Colon (tissue), 2 donors: ENCODE data around the gene TEX47.

Experiments used
- FAIRE-seq: peaks from 2 replicates; lab custom pipeline; 2012; peaks lifted over from hg19 to GRCh38; lab: Jason Lieb, UNC
- donor health status: control.
- donor health status: control.

The TEX47 gene

DNA sequence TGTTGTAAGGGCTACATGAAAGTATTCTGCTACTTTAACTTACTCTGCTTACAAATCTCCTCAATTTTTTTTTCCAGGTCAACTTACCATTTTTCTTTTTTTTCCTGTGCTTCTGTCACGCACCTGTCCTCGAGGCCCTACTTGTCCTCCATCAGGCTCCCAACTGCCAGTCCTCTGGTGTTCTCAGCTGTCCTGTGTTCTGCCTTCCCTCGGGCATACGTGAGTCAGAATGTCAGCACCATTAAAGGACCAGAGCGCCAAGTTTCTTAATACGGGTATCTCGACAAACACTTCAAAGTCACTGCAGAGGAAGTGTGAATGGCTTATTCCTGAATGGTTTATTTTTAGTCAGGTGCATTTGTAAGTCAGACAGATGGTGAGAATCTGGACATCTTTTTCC, at the start of gene TEX47:
TSS of gene TEX47 (minus strand) at position 185 of the 400 bp plus-strand sequence. CDS start 795 bp downstream, outside the sequence.
- FAIRE-seq = no peak

DNA sequence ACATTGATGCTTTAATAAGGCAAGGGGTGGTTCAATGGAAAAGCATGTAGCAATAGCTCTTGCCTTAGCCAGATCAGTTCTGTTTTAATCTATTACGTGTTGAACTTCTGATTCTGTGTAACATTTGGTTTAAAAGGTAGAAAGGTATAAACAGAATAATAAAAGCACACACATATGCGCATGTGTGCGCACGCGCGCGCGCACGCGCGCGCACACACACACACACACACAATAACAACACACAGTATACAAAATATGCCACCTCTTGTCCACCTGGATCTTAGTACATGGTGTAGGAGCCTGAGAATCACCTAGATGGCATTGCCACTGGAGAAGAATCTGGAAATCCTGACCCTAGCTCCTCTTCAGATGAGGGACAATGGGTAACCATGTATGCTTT, 49.6 kb upstream of the TEX47 start:
- no peak for FAIRE-seq

DNA sequence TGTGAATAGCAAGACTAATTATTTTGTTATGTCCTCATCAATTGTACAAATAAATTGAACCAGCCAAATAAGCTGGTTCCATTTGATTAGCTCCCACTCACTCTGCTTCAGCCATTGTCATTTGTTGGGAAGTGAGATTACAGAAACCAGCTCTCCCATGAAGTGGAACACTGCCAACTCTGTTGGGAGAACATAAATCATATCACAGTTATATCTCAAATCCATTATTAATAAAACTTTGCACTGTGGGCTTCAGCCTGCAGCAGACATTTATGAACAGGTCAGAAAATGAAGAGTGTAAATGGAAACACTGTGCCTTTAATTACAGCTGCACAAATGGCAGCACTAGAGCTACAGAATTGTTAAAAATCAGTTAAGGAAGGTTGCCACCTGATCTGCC, 46.7 kb upstream of the TEX47 start:
- FAIRE-seq = no peak

DNA sequence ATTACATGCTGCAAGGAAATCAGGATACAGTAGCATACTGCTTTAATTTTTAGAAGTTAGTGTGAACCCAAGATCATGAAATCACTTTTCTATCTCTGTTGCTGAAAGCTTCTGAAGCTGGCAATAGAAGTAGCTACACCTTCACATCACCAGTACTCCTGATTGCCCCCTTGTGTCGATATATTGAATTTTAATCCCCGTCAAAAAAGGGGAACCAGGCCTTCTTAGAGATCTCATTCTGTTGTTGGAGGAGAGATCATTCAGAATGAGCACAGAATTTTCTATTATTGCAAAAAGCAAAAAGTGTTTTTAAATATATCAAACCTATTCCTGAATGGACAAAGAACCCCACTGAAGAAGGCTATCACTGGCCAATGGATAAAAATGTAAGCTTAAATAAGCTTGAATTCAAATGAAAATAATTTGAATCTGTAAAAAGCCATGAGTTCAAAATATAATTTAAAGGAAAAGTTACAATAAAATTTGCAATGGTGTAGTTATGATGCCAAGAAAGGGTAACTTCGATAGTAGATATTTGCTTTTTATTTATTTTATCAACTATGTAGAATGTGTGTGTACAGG, 39.7 kb upstream of the TEX47 start:
- no peak for FAIRE-seq

DNA sequence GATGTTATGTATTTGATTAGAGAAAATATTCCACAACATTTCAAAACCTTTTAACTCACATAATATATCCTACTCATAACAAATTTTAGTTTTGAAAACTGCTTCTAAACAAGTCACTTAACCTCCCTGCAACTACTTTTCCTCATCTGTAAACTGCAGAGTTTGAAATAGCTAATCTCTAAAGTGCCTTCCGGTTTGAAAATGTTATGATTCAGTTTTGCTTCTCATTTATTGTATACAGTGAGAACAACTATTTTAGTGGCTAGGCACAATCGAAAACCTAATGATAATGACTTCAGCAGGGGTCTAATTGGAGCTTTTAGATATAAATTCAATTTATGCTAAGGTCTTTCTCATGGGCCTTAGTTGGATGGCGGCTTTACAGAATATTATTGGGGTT, 30.7 kb upstream of the TEX47 start:
- FAIRE-seq = no peak

DNA sequence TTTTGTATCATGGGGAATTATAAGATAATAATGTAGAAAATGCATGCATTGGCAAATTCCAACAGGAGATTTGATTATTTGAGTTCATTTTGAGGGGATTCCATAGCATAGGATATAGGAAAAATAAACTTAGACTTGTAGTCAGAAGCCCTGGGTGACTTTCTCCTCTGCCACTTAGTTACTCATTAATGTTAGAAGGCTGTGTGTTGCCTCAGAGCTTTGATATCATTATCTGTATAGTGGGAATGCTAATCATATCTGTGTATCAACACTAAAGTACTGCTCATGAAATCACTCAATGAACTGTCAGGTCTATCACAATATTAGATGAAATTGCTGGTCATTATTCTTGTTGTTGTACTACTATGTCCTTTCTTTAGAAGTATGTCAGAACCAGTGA, 23.0 kb upstream of the TEX47 start:
- FAIRE-seq = no peak

DNA sequence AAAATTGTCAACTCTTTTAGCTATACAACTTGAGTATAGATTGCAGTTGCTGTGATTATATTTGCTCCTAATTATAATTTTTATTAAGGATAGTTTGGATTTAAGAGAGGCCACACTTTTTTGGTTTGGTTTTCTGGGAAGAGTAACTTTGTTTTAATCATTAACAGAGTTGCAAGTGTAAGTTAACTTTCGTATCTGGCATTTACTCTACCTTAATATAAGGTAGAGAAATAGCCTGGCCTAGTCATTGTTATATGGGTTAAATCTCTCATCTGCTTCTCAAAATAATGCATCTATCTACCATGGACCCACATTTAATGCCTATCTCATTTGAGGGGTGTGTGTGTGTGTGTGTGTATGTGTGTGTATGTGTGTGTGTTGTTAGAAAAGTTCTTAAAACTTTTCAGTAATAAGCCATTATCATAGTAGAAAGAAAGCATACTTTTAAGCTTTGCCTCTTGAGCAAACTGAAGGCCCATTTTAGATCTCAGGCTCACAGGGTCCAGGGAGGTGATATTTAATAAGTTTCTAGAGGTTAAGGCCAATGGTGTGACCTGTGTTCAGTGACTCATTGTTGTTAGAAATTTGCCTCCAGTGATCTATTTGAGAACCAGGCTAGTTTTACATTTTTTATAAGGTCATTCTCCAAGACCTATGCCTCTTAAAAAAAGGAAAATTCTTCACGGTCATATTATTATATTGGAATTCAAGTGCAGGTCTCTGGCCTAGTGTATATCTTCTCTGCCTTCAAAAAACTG, 10.9 kb upstream of the TEX47 start:
- FAIRE-seq = no peak

DNA sequence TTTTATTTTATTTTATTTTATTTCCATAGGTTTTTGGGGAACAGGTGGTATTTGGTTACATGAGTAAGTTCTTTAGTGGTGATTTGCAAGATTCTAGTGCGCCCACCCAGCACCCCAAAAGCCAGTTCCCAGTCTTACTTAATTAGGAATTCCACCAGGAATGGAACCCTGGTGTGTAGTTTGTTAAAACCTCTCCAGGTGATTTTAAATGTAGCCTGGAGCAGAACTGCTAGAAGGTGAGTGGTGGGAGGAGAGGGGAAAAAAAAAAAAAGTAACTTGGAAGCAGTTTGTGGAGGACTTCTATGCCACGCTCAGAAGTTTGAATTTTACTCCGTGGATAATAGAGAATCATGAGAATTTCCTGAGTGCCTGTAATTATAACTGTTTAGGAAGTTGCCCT, 5.5 kb upstream of the TEX47 start:
- no peak for FAIRE-seq

DNA sequence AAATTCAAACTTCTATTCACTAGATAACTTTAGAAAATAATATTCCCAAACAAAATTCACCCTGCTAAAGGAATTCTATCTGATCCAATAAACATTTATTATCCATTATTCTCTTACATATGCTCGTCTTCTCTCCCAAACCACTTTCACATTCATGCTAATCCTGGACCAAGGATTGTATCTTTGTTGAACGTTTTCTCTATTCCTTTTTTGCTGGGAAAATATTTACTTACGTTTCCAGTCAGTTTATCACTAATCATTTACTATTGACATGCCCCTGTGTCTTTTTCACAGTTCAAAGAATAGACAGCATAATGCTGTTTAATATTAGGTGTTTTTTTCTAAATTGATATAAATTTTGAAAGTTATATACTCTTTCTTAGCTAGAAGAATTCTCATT, 3.2 kb downstream of the TEX47 start:
- FAIRE-seq = no peak

DNA sequence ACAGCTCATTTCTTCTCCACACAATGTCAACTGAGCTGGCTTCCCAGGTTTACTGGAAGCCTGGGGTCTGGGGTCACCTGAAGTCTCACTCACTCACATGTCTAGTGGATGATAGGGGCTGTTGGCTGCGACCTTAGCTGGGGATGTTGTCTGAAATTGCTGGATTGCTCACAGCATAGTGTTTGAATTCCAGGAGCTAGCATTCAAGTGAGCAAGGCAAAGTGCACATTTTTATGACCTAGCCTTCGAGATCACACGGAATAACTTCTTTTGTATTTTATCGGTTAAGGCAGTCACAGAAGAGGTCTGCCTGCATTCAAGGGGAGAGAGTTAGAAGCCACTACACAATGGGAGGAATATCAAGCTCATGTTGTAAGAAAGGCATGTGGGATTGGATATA, 3.6 kb downstream of the TEX47 start:
- FAIRE-seq = no peak

DNA sequence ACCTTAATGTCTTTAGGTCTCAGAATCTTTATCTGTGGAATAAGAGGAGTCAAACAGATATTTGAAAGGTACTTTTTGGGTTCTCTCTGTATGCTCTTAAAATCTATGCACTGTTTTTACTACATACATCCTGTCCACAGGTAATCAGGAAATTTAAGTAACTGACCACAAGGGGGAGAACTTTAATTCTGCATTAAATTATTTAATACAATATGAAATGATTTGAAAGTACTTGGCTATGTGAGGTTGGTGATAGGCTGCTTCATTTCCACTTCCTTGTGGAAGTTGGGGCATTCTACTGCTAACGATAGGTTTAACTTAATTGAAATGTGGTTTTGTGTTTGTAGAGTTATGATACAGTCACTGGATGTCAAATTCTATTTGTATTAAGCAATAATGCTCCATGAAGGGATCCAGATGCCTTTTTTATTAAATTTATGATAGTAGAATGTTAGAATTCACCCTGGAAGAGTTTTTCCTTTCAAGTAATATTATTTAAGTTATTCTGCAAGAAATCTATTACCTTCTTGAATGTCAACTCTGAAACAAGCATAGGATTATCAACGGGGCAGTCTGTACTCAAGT, 6.0 kb downstream of the TEX47 start:
- no peak for FAIRE-seq

DNA sequence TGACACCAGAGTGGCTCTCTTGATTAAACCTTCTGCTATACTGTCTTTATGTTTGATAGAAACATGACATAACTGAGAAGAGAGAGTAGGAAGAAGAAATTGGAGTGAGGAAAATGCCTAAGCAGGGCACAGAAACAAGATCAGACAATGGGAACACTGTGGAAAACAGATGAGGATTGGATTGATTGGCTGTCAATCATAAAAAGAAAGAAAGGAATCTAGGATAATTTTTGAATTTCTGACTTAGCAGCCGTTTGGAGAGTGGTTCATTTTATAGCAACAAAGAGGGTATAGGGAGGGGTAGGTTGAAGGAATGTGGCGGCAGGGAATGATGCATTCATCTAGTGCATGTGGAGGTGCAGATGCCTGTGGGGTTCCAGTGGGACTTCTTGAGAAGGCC, 7.8 kb downstream of the TEX47 start:
- FAIRE-seq = no peak

DNA sequence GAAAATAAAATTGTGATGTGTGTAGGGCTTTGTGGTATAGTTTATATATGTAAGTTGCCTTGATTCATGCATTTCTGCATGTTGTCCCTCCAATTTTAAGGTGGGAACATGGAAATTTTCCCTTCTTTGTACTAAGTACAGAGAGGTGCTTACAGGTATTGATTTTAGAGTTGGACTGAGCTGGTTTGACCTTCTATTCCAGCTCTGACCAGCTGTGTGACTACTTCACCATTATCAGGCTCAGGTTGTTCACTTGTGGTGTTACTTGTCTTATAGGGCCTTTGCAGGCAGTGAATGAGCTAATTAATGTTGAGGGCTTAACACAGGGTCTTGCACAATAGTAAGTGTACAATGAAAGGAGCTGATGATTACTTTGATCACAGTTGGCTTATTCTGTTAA, 19.7 kb downstream of the TEX47 start:
- FAIRE-seq = no peak

DNA sequence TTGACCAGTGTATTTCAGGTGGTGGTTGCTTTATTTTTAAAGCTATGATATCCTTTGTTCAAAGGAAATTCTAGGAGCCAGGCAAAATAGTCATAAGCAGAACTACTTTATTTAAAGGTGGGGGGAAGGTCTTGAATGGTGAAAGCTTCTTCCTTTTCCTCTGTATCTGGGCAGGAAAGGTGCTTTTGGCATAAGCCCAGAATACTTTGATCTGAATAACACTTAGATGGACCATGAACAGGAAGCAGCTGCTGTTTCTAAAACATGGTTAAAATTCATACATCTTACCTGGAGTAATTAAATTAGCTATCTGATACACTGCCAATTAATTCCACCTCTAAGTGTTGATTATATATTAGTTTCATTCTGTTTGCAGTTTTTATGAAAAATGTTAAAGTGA, 22.8 kb downstream of the TEX47 start:
- FAIRE-seq = no peak

DNA sequence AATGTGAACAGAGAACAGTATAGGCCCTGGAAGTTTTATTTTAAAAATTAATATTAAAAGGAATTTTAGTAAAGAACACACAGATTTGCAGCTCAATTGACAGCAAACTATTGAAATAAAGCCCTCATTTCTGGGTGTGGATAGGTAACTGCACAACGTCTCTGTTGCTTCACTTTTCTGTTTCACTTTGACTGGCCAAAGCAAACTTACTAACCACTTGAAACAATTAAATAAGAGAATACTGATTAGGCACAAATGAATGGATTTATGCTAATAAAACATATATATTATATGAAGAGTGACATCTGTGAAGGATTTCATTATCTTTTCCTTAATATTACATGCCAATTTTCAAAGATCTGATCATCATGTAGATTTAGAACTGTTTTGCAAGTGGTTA, 24.1 kb downstream of the TEX47 start:
- FAIRE-seq = no peak

DNA sequence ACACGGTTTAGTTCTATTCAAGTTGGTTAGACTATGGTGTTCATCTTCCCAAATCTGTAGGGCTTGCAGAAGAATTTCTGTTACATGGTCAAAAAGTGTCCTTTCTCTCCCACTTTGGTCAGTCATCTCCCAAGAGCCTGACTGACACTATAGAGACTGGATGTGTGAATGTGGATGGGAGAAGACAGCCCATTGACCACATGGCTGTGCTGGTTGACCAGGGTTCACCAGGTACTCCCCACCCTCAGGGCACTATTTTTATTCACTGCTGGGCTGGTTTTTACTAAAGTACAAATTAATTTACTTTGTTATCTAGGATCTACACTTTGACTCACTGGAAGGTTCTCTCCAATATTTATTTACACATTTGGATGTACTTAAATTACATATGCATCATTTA, 33.8 kb downstream of the TEX47 start:
- no peak for FAIRE-seq

DNA sequence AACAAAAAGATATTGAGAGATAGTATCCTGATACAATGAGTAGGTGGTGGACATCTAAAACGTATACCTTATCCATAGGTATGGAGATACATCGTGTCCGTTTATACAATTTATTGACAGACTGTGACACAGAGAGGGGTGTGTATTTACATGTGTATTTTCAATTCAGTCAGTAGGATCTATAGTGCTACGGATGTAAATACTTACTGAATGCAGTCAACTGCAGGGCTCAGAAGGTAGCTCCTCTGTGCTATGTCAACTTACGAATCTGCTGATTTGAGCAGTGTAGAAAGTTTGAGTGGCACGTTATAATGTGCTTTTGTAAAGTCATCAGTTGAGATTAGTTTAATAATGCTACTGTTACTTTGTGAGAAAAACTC, 35.4 kb downstream of the TEX47 start:
- FAIRE-seq = no peak

DNA sequence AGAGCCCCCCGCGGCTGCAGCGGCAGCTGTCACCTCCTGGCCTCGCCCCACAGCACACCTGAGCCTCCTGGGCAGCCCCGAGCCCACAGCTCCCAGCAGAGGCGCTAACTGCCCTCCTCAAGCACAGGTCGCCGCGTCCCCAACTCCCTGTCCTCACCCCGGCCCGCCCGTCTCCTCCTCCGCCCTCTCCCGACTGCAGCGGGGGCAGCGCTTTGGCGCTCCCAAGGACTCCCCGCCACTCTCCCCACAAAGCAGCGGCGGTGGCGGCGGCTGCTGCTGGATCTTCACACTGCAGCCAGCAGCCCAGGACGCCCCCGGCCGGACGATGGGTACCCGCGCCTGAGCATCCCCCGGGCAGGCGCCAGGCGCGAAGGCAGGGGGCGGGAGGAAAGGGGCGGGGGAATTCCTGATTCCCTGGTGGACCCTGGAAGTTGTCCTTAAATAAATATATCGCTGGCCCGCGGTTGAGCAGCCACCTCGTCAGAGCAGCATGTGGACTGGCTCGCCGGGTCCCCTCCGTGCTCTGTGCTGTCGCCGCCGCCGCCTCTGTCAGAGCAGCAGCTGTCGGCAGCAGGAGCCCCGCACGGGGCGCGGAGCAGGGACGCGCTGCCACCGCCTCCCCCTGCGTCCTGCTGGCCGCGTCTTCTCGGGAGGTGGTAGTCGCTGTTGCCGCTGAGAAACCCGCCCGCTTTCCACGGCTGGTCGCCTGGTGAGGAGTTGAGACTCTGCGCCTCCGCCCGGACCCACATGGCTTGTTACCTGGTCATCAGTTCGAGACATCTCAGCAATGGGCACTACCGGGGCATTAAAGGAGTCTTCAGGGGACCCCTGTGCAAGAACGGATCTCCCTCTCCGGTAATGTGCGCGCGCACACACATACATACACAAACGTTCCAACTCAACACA, 36.1 kb downstream of the TEX47 start, which contains the start of gene ZNF804B:
TSS of gene ZNF804B (plus strand) at position 471 of the 906 bp plus-strand sequence. CDS start at position 748, 277 bp downstream.
- FAIRE-seq = no peak

DNA sequence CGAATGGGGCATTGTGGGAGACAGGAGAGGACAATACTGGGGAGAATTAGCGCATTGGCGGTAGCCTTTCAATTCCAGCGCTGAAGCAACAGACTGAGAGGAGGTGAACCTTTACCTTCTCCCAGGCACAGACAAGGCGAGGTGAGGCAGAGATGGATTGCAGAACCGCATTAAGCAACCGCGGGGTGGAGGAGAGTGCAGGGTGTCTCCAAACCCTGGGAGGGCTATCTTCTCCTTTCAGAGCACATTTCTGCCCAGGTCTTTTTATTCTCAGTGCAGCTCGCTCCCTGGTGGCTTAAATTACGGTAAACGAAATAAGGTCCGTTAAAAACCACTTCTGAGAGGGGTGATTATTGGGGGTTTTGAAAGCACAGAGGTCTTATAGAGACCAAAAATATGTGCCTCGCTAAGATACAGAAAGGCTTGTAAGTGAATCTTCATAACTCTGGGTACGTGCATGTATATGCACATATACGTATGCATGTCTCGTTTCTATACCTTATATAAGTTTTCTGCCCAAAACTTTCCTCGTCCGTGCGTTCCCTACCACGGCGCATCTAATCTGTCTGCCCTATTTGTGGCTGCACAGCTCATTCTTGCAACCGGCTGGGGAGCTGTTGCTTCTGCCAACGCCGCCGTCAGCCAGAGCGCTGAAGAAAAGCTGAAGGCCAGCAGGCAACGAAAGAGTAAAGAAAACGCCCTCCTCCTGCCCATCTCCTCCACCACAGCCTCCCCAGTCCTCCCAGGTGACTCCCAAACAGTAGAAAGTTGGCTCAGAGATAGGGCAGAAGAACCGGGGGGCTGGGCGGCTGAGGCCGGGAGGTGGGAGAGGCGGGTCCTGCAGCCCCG, 36.9 kb downstream of the TEX47 start:
- no peak for FAIRE-seq

DNA sequence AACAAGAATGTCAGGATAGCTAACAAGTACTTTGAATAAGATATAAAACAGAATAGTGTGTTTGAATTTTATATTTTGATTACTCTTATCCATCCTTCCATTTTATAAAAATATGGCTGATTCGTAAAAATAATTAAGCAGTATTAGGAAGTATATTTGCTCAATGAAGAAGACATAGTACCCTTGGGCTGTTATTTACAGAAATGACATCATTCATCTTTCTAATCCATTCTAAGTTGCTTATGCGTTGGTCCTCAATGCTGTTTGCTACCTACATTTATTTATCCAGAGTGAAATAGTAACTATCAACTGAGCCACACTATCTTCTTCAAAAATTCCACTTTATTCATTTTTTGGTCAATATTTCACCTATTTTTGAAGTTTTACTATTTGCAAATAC, 38.2 kb downstream of the TEX47 start:
- FAIRE-seq = no peak

DNA sequence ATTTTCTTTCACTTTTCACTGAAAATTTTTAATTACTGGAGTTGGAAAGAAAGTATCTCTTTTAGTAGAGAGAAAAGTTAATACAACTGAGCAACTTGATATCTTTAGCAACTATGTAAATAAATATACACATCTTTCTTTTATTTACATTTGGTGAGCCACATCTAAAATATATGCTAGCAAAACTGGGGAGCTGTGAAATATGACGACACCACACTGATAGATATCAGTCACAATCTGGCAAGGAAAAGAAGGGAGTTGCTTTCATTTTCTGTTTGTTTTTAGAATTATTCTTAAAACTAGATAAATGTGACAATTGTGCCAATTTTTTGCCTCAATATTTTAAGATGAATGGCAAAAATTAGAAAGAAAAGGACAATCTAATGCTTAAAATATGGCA, 38.7 kb downstream of the TEX47 start:
- FAIRE-seq = peak; percentile 24

DNA sequence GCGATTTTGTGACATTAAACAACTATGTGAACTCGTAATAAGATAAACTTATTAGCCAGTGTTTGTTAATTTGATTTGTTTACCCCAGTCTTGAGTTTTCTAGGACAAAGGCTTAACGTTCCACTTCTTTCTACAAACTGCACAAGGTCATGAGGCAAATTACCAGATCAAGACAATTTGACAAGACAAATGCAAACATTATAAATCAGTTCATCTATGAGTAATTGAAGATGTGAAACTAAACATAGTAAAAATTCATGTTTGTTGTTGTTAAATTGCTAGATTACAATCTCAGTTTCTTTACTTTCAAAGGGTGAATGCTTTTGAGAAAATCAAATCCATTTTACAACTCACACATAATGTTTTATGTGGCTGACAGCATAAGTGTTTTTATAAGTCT, 49.4 kb downstream of the TEX47 start:
- FAIRE-seq = no peak
